OCI-LY7 (cell line): Measurements from ENCODE around the gene C1GALT1. TPM values are rescaled to one million over a fixed set of nuclear protein-coding genes. Genes with fewer than 3 reads are reported as not detected.
A peak's percentile ranks its signal among the peaks of the same experiment; 100 is the strongest.

Experiments used
- BruUV-seq: library from RNA; stranded (reverse); fragments of 400-500 nt; replicated peaks from 2 replicates; lab custom pipeline; 2021; lab: Mats Ljungman, UMichigan
- CTCF ChIA-PET: fragments of 300-600 bp; sonication (Branson Sonifier 250); formaldehyde crosslinking; loops from one replicate; lab custom pipeline; 2022; ENCODE audit warnings: antibody characterized with exemption; ENCODE audit not compliant: unreplicated experiment; lab: Charles Lee
- POLR2A ChIA-PET: fragments of 300-600 bp; sonication (Branson Sonifier 250); formaldehyde crosslinking; loops from one replicate; lab custom pipeline; 2022; ENCODE audit warnings: antibody characterized with exemption; lab: Charles Lee
- DNase-seq: peaks from one replicate; pipeline ENCODE4 v3.0.0-alpha.2; 2015; ENCODE audit warnings: low spot score
- H2AFZ ChIP-seq: fragments of 200-600 bp; sonication (generic), shearing (Covaris generic); 2 replicates; pipeline ENCODE4 v1.6.1; 2014; ENCODE audit warnings: mild to moderate bottlenecking, antibody characterized with exemption, low read length, moderate library complexity
- H3K27ac ChIP-seq: fragments of 200-600 bp; sonication (generic); 2 replicates; pipeline ENCODE4 v1.5.1; 2014; ENCODE audit warnings: mixed run types, low read depth, mild to moderate bottlenecking, moderate library complexity, low read length, inconsistent platforms; ENCODE audit not compliant: poor library complexity, severe bottlenecking
- H3K36me3 ChIP-seq: fragments of 200-600 bp; sonication (generic); 2 replicates; pipeline ENCODE4 v1.6.1; 2014; ENCODE audit warnings: mild to moderate bottlenecking, antibody characterized with exemption, low read length, moderate library complexity, mixed read lengths; ENCODE audit not compliant: insufficient read depth
- H3K4me1 ChIP-seq: fragments of 200-600 bp; sonication (generic); 2 replicates; pipeline ENCODE4 v1.5.1; 2014; ENCODE audit warnings: mild to moderate bottlenecking, low read length; ENCODE audit not compliant: insufficient read depth, poor library complexity, severe bottlenecking
- H3K4me2 ChIP-seq: fragments of 200-600 bp; sonication (generic); 2 replicates; pipeline ENCODE4 v1.6.1; 2014; ENCODE audit warnings: mild to moderate bottlenecking, low read length
- H3K4me3 ChIP-seq: fragments of 200-600 bp; sonication (generic); 2 replicates; pipeline ENCODE4 v1.5.1; 2014; ENCODE audit warnings: mild to moderate bottlenecking, low read depth, low read length; ENCODE audit not compliant: poor library complexity, severe bottlenecking
- H3K79me2 ChIP-seq: fragments of 200-600 bp; sonication (generic); 2 replicates; pipeline ENCODE4 v1.6.1; 2016; ENCODE audit warnings: low read depth, mild to moderate bottlenecking, low read length, moderate library complexity, mixed read lengths; ENCODE audit not compliant: insufficient read depth
- H3K9me2 ChIP-seq: fragments of 200-600 bp; sonication (generic); 2 replicates; pipeline ENCODE4 v1.6.1; 2016; ENCODE audit warnings: mild to moderate bottlenecking, low read length, mixed read lengths; ENCODE audit not compliant: insufficient read depth
- H3K9me3 ChIP-seq: fragments of 200-600 bp; sonication (generic); 2 replicates; pipeline ENCODE4 v1.6.1; 2014; ENCODE audit warnings: mild to moderate bottlenecking, mixed run types, low read length, mixed read lengths
- H4K20me1 ChIP-seq: fragments of 200-600 bp; sonication (generic); 2 replicates; pipeline ENCODE4 v1.6.1; 2014; ENCODE audit warnings: mild to moderate bottlenecking, antibody characterized with exemption, low read length, moderate library complexity, mixed read lengths; ENCODE audit not compliant: insufficient read depth
- CTCF ChIP-seq: fragments of 200-600 bp; sonication (generic); conservative IDR thresholded peaks from 2 replicates; pipeline ENCODE4 v1.5.1; 2014; ENCODE audit warnings: mild to moderate bottlenecking, antibody characterized with exemption, low read length, moderate library complexity, mixed read lengths
- EZH2phosphoT487 ChIP-seq: fragments of 200-600 bp; sonication (generic); IDR thresholded peaks from 2 replicates; pipeline ENCODE4 v1.6.1; 2018; ENCODE audit warnings: low read depth, borderline replicate concordance, mild to moderate bottlenecking, mixed run types, antibody characterized with exemption, low read length, moderate library complexity, mixed read lengths
- intact Hi-C: fragments of 100-400 bp; cut with micrococcal nuclease; formaldehyde crosslinking; loops from one replicate; pipeline ENCODE4 v1.10.0; 2022; ENCODE audit not compliant: unreplicated experiment
- total RNA-seq, 2 experiments: library from RNA; depleted of rRNA in 1 of 2; stranded (reverse); fragments of >200 nt in 1 of 2; shearing (Covaris generic) in 1 of 2; gene quantifications; 2 replicates each; pipeline ENCODE4 v1.2.3, GENCODE V29; 2014 to 2022

Gene C1GALT1
- total RNA-seq, 2 experiments from 2014 or later: 18.9 to 31.6 TPM

GRCh38 chr7:7201578-7202374 is 19.4 kb downstream of the C1GALT1 start:
- Histone ChIP-seq H3K4me2 (peak overlapping the region; percentile 56), H3K4me1 (peaks cover 15% of the 10 kb centered on the region), H3K9me2 (no peaks in the 10 kb centered on the region), H3K4me3 (peak overlapping the region; percentile 13), H3K36me3 (no peaks in the 10 kb centered on the region; the same call in 1 of the 2 replicates), H3K79me2 (peaks cover 49% of the 10 kb centered on the region), H4K20me1 (peaks cover 13% of the 10 kb centered on the region), H2AFZ (no peak overlapping the region), H3K9me3 (peaks cover 6% of the 10 kb centered on the region; the same call in 1 of the 2 replicates), H3K27ac (no peak overlapping the region)
- ChIA-PET CTCF (interaction anchor here (0.8 kb wide), 1 partner anchor 26 kb away, joined by 3 read pairs; no protein-coding TSS in a partner anchor), POLR2A (interaction anchor here (0.6 to 1.6 kb wide), 5 partner anchors 10 to 320 kb away, joined by 3 to 5 read pairs (median 4); no protein-coding TSS in a partner anchor)
- peak; percentile 74 for DNase-seq
- no TSS peak for BruUV-seq
- intact Hi-C loops: no loop called here
- TF ChIP-seq CTCF: no peak
- TF ChIP-seq EZH2phosphoT487: no peak

GRCh38 chr7:7202375-7202720 is 20.0 kb downstream of the C1GALT1 start:
- Histone ChIP-seq H4K20me1 (peaks cover 13% of the 10 kb centered on the region), H3K4me3 (no peak overlapping the region), H3K9me2 (no peaks in the 10 kb centered on the region), H2AFZ (no peak overlapping the region), H3K27ac (no peak overlapping the region), H3K9me3 (peaks cover 6% of the 10 kb centered on the region; the same call in 1 of the 2 replicates), H3K79me2 (peaks cover 54% of the 10 kb centered on the region), H3K4me2 (no peak overlapping the region), H3K4me1 (peaks cover 15% of the 10 kb centered on the region), H3K36me3 (no peaks in the 10 kb centered on the region; the same call in 1 of the 2 replicates)
- intact Hi-C loops: no loop called here
- CTCF ChIA-PET: interaction anchor here (0.8 kb wide), 1 partner anchor 26 kb away, joined by 3 read pairs; no protein-coding TSS in a partner anchor
- POLR2A ChIA-PET: interaction anchor here (1.1 to 1.6 kb wide), 3 partner anchors 10 to 320 kb away, joined by 4 to 5 read pairs (median 5); no protein-coding TSS in a partner anchor
- no peak for DNase-seq
- no TSS peak for BruUV-seq
- TF ChIP-seq EZH2phosphoT487 (no peak), CTCF (no peak)
